ENCODE data around the gene BBLN.

BBLN gene

DNA sequence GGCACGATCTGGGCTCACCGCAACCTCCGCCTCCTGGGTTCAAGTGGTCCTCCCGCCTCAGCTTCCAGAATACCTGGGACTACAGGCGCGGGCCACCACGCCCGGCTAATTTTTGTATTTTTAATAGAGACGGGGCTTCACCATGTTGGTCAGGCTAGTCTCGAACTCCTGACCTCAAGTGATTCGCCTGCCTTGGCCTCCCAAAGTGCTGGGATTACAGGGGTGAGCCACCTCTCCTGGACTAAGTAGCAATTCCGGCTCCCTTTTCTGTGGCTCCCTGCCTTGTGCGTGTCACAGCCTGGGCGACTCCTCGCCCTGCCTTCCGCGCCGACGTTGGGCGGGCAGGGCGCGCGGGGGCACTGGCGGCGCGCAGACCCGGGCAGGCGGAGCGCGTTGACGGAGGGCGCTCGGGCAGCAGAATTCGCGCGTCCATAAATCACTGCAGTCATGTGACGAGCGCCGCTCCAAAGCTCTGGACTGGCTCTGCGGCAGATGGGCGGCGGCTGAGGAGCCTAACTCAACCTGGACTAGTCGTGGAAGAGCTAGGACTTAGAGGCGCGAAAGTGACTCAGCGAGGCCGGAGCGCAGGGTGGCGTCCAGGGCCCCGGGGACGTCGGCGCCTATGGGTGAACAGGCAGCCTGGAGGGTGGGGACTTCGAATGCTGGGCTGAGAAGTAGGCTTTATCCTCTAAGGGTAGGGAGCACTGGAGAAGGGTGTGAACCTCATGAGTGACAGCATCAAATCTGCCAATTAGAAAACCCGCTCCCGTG is 32.7 kb downstream of the BBLN start:
- DNase-seq = peak in 5 of 6 experiments; percentile 21 to 53 (median 24)

DNA sequence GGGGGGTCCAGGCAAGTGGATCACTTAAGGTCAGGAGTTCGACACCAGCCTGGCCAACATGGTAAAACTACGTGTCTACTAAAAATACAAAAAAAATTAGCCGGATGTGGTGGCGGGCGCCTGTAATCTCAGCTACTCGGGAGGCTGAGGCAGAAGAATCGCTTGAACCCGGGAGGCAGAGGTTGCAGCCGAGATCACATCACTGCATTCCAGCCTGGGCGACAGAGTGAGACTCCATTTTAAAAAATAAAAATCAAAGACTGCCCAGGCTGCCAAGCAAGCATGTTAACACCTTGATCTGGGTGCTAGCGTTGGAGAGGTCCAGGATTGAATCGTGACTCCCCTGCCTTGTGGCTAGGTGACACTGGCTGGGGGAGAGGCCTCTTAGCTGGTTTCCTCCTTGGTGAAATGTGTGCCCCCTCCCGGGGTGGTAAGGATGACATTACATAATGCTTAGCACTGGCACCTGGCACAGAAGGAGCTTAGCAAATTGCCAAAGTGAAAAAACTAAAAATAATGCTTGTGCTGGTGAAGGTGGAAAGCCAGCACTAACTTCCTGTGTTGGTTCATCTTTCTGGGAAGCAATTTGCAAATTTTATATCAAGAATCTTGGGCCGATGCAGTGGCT is 33.5 kb downstream of the BBLN start:
- DNase-seq = no peak

DNA sequence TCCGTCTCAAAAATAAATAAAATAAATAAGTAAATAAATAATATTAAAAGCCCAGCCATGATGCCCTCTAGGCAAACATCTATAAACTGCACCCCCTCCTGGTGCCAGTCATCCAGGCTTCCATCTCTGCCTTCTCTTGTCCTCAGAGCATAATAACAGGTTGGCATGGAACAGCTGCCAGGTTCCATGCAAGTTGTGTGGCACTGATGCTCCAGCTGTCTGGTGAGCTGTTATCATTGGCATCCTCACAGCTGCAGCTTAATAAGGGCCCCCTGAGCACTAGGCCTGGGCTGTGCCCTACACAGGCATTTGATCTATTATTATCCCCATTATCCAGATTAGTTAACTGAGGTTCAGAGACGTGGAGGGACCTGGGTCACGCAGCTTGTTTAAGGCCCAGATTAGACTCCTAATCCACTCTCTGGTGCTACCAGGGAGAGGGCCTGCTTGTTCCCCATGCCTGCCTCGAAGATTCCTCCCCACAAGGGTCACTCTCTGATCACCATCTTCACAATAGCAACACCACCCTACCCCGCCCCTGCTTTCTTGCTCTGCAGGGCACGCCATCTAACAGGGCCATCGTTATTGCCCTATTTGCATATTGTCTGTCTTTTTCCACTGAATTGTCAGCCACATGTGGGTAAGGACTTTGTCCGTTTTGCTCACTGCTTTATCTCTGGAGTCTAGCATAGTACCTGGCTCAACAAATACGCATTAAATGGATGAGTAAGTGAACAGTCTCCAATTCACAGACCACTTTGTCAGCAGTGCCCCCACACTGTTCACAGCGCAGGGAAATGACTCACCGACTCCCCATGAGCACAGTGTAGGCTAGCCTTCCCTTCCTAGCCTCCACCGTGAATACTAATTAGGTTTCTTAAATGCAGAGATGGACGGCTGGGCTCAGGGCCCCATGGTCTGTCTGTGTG is 41.6 kb downstream of the BBLN start:
- DNase-seq = no peak

DNA sequence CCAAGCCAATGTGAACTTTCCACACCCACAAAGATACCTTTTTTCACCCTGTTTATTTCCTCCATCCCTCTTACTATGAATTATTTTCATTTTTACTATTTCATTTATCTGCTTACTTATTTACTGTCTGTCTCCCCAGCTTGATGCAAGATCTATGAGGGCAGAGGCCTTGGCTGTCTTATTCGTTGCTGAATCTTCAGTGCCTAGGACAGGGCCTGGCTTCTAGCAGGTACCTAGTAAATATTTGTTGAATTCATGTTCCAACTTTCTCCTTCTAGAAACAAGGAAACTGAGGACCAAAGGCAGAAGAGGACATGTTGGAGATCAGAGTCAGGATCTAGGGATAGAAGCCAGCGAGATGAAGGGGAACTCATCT is 42.6 kb downstream of the BBLN start:
- no peak for DNase-seq

DNA sequence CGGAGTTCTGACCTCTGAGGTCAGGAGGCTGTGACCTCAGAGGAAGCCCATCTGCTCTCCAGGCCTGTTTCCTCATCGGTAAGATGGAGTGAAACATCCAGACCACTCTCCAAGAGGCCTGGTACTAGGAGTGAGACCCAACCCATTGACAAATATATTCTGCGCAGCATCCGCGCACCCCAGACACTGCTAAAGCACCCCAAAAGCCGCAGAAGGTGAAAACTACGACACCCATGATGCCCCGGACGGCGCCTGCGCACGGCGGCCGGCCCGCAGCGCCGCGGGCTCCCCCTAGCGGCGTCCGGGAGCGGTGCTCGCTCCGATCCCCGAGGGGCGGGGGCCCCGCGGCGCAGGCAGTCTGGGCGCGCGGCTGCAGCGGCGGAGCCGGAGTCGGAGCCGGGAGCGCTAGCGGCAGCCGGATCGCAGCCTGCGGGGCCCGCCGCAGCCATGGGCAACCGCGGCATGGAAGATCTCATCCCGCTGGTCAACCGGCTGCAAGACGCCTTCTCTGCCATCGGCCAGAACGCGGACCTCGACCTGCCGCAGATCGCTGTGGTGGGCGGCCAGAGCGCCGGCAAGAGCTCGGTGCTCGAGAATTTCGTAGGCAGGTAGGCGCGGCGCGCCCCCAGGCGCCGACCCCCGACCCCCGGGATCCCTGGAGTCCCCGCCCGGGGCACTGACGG is 43.1 kb downstream of the BBLN start, which contains the start of gene DNM1:
Gene DNM1, plus strand, starts transcription at position 356 of the 683 bp plus-strand sequence. Its CDS starts 92 bp downstream, at position 448.
- DNase-seq = peak; percentile 35 to 80 (median 64)

DNA sequence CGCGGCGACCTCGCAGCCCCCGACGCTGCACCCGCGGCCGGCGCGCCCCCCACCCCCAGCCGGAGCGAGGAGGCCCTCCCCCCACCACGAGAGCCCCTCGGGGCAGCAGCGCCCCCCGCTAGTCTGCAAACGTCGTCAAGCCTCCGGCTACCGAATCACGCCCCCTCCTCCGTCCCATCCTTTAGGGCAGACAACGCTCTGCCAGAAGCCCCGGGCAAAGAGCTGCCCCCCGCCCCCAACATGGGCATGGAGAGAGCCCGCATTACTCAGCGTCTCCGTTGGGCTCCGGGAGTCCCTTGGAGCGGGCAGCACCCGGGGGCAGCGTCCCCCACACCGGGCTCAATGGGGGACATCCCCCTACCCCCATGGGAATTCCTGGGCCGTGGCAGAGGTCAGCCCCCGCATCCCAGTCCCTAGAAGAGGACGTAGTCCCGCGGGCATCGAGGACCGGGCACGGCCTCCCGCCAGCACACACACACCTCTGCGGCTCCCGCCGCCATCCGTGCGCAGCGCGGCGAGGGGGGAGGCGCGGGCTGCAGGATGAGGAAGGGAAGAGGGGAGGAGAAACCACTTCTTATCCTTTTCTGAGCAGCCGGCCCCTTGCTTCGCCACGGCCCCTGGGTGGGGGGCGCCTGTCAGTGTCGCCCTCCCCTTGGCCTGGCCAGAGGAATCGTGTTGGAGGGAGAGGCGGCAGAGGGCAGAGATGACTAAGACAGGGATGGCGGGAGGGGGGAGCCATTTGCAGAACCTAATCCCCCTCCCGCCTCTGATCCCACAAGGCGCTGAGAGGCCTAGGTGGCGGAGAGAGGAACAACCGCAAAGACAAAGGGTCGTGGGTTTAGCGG is 43.9 kb downstream of the BBLN start:
- peak in 2 of 6 experiments; percentile 12 to 22 for DNase-seq

DNA sequence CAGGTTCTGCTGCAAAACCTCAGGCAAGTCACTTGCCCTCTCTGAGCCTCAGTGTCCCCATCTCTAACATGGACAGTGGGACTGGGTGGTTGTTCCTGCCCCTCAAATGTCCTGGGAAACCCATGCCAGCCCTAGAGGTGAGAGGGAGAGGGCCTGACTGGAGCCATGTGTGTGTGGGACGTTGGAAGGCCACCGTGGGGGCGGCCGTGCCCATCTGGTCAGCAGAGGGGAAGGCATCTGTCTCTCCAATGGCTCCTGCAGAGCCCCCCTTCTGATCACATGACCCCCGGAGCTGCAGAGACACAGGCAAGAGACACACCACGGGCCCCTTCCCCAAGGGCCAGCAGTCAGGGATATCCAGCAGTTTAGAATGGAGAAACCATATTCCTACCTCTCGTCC is 44.8 kb downstream of the BBLN start:
- no peak for DNase-seq

DNA sequence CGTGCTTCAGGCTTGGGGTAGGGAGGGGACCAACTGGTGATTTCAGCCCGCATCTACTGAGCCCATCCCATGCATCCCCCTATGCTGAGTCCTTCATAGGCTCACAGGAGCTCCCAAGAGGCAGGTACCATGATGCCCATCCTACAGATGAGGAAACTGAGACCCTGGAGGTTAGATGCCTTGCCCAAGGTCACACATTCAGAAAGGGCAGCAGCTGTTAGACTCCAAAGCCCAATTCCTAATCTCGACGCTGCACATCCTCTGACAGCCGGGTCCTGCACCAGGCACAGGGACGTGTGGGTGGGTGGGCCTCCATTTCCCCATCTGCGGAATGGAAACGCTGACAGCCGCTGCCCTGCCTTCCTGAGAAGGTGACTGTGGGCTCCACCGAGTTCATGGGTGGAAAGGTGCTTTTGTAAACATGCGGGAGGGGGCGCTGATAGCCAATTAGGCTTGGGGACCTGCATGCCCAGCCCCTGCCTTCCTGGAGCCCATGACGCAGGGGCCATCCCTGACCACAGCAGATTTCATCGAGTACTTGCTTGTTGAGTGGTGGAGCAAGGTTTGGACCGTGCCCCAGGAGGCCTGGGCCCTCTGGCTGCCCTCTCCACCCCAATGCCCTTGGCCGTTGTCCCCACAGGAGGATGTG is 45.4 kb downstream of the BBLN start:
- no peak for DNase-seq

DNA sequence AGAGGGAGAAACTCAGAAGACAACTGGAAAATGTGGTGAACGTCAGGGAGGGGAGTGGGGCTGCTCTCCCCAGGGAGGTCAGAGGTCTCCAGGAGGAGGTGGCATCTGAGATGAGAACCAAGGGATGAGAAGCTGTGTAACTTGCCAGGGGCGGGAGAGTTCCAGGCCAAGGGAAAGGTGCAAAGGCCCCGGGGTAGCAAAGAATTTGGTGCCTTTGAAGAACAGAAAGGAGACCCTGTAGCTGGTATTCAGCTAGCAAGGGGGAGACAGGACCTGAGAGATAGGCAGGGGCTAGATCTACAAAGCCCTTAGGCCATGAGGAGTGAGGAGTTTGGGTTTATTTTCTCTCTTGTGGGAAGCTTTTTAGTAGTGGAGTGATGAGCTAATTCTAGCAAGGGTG is 46.4 kb downstream of the BBLN start:
- DNase-seq = no peak

DNA sequence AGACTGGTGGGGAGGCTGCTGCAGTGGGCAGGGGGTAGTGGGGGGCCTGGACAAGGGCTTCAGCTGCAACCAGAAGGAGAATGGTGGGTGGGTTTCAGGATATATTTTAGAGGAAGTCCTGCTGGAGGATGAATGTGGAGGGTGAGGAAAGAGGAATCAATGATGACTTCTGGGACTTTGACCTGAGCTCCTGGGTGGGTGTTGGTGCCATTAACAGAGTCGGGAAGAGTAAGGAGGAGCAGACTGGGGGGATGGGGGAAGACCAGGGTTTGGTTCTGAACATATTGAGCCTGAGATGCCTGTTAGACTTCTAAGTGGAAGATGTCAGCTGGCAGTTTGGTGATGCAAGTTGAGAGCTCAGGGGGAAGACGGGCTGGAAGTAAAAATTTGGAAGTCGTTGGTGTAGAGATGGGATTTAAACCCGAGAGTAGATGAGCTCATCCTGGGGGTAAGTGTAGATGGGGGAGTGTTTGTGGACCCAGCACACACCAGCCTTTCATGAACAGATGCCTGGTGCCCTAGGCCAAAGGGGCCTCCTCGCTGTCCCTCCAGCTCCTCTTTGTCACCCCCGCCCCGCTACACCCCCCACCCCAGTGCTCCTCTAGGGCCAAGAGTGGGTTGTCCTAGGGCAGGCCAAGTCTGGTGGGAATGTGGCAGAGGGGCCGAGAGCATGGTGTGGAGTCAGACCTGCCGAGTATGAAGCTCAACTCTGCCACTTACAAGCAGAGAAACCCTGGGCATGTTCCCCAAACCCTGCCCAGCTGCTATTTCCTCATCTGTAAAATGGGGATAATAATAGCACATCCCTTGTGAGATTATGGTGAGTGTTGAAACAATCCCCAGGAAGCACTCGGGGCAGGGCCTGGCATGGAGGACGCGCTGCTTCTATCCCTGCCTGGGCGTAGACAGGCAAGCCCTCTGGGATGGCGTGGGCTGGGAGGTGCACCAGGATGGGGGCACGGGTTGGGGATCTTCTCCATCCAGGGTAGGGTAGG is 47.1 kb downstream of the BBLN start:
- DNase-seq = no peak

DNA sequence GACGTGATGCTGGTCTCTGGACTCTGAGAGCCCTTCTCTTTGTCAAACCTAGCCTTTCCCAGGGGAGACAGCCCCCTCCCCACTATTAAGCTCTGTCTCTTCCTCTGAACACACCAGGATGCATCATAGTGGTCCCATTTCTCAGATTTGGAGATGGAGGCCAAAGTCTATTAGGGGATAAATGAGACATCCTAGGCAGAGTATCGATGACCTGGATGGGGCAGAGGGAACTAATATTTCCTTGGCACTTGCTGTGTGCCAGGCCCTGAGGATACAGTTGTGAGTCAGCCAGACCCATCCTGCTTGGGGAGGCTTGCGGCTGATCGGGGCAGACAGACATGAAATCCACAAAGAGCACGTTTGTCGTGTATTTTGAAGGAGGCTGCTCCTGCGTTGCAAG is 48.3 kb downstream of the BBLN start:
- no peak for DNase-seq

DNA sequence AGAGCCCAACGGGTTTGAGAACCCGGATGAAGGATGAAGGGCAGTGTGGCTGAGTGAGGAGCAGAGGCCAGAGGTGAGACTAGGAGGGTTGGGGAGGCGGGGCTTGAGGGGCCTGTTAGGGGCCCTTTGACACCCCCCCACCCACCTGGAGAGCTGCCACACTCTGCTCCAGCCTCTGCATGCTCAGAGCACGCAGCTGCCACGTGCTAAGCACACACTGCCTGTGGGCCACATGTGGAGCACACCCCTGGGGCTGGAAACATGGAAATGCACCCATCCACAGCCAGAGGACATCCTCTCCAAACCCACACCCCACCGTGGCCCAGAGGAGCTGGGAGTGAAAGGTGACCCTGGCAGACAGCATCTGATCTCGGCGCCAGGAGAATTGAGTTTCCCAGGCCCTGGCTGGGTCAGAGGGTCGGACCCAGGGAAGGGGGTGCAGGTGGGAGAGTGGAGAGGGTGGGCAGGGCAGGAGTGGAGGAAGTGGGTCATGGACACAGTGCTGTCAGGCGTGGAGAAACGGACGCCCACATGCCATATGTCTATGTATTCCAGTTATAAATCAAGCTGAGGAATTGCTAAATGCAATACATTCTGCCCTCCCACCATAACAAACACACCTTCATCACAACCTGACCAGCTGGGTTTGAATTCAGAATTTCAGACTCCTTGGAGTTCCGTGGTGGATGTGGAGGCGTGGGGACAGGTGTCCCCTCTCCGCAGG is 49.0 kb downstream of the BBLN start:
- no peak for DNase-seq

DNA sequence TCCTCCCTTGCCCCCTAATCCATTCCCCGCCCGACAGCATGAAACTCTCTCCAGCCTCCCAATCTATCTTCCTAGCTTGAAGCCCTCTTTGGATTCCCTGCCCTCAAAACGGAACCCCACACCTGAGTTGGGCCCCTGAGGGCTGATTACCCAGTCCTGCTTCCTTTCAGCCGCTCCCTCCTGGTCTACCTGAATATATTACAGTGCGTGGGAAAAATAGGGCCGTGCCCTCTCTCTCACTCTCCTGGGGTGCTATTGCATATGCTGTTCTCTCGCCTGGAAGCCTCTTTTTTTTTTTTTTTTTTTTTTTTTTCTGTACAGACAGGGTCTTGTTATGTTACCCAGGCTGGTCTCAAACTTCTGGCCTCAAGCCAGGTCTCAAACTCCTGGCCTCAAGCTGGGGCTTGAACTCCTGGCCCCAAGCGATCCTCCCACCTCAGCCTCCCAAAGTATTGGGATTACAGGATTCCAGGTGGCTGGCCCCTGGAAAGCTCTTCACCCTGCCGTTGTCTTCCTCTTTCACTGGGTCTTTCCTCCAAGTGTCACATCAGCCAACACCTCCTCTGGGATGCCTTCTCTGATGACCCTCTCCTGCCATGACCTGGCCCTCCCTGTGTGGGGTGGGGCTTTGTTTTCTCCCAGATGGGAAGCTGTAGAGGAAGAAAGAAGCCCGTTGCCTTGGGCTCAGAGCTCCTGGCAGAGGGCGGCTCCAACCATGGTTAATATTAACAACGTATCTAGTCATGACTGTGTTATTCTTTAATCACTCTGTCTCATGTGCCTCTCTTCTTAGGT is 51.3 kb downstream of the BBLN start:
- no peak for DNase-seq

DNA sequence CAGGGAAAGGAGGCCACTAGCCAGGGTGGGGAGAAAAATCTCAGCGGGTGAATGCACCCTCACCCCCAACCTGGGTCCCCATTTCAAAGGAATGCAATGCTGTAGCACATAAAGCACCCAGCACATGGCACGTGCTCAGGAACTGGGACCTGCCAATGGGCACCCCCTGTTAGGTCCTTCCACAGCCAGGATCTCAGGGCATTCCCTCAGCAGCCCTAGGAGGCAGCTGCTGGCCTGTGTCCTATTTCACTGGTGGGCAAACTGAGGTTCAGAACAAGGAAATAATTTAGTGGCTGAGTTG is 51.9 kb downstream of the BBLN start:
- no peak for DNase-seq

Measured in stimulated activated naive CD4-positive, alpha-beta T cell (primary cell).